HG03439 (cell line): ENCODE measurements around the gene NFRKB.

ENCODE experiments used
- ATAC-seq: cut with Tn5 transposase; IDR thresholded peaks from one replicate; pipeline ENCODE4 v1.9.1; 2021; ENCODE audit warnings: mild to moderate bottlenecking, moderate library complexity; ENCODE audit not compliant: unreplicated experiment

NFRKB gene

GRCh38 chr11:129846508-129847335, 48.7 kb downstream of the NFRKB start:
- no peak for ATAC-seq
